CD1c-positive myeloid dendritic cell (primary cell): Measurements from ENCODE around the gene CCDC59.
"Not testable (repeated sequence)": the region's sequence is repeated elsewhere in the genome, so short reads cannot be mapped to it uniquely, and the experiment has no call there.

ENCODE experiments used
- DNase-seq: peaks from one replicate; pipeline ENCODE4 v3.0.0-alpha.2; 2016; ENCODE audit errors: extremely low spot score

The CCDC59 gene

GRCh38 chr12:82358200-82359114, at the start of gene CCDC59, which contains the start of gene METTL25:
CCDC59 (minus strand) TSS chr12:82358387; CDS start chr12:82358376, 11 bp downstream.
METTL25 (plus strand) TSS chr12:82358529; CDS start chr12:82358566, 37 bp downstream.
- DNase-seq: peak; percentile 99

- no peak for DNase-seq
These were observed 49.3 kb upstream of the CCDC59 start for GRCh38 chr12:82407481-82407880.

- no peak for DNase-seq
These were observed 48.5 kb upstream of the CCDC59 start for GRCh38 chr12:82406651-82407050.

- DNase-seq: no peak
These were observed 42.6 kb upstream of the CCDC59 start for GRCh38 chr12:82400819-82401218.

- no peak for DNase-seq
These were observed 40.7 kb upstream of the CCDC59 start for GRCh38 chr12:82398879-82399278.

GRCh38 chr12:82383930-82384552, 25.9 kb upstream of the CCDC59 start:
- no peak for DNase-seq

- DNase-seq: no peak
These were observed 20.8 kb upstream of the CCDC59 start for GRCh38 chr12:82378997-82379396.

GRCh38 chr12:82375201-82375600, 17.0 kb upstream of the CCDC59 start:
- DNase-seq: no peak

- DNase-seq: no peak
These were observed 8.0 kb upstream of the CCDC59 start for GRCh38 chr12:82366197-82366596.

GRCh38 chr12:82363990-82364389, 5.8 kb upstream of the CCDC59 start:
- DNase-seq: no peak

GRCh38 chr12:82361461-82361915, 3.3 kb upstream of the CCDC59 start:
- DNase-seq: no peak

- not testable (repeated sequence) for DNase-seq
These were observed 2.6 kb upstream of the CCDC59 start for GRCh38 chr12:82360834-82361233.

GRCh38 chr12:82359115-82359478, 910 bp upstream of the CCDC59 start:
- no peak for DNase-seq

GRCh38 chr12:82357845-82358199, 365 bp downstream of the CCDC59 start:
- no peak for DNase-seq

GRCh38 chr12:82357340-82357739, 847 bp downstream of the CCDC59 start:
- peak; percentile 17 for DNase-seq

GRCh38 chr12:82351390-82351789, 6.8 kb downstream of the CCDC59 start:
- DNase-seq: no peak

GRCh38 chr12:82350161-82350560, 8.0 kb downstream of the CCDC59 start:
- no peak for DNase-seq

GRCh38 chr12:82329508-82329907, 28.7 kb downstream of the CCDC59 start:
- no peak for DNase-seq

GRCh38 chr12:82327861-82328260, 30.3 kb downstream of the CCDC59 start:
- DNase-seq: no peak

- peak; percentile 21 for DNase-seq
These were observed 31.2 kb downstream of the CCDC59 start for GRCh38 chr12:82326905-82327503.

GRCh38 chr12:82325540-82326336, 32.4 kb downstream of the CCDC59 start:
- DNase-seq: no peak

- DNase-seq: no peak
These were observed 38.9 kb downstream of the CCDC59 start for GRCh38 chr12:82319276-82319675.
